ENCODE measurements around the gene HBA2. TPM values are rescaled to one million over a fixed set of nuclear protein-coding genes. Genes with fewer than 3 reads are reported as not detected.

HBA2 gene
- total and polyA plus RNA-seq, 2 of the 4 experiments (the other 2 are of a cell fraction), result not detected

DNA sequence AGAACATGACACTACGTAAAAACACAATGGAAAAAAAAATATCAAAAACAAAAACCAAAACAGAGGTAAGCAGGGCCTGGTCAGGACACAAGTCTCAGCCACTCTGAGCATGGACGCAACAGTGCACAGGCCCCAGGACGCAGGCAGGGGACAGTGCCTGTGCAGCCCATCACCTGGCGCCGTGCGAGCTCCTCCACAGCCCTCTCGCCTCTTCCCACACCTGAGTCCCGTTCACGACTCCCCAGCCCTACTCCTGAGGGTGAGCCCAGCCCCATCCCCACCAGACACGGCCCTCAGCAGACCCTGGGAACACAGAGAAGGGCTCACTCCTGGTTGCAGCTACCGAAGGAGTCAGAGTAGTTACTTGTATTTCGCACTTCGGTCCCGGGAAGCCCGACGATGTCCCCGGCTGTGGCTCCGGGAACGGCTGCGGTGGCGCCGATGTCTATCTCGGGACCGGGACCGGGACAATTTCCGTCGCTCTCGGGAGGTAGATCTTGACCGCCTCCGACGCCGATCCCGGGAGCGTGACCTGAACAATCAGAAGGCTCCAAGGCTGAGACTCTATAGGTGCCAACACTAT lies 17.0 kb downstream of the HBA2 start:
- in situ Hi-C loops (cut with MboI; ENCODE audit: low sequenced_read_pairs), result no loop called here
- BruUV-seq (replicated peaks), result no TSS peak
- H3K27ac ChIP-seq (ENCODE audit: insufficient read depth, low read length), result no peak overlapping the region
- H3K9me1 ChIP-seq (ENCODE audit: insufficient read depth, low read length), result peaks cover under 1% of the 10 kb centered on the region
- no peak overlapping the region for H4K8ac ChIP-seq (ENCODE audit: low read depth in 2 of 2, low read length in 2 of 2)
- H3K56ac ChIP-seq (ENCODE audit: extremely low read depth, insufficient read depth, low read length), result no peak overlapping the region
- no peak overlapping the region for H3K4me3 ChIP-seq (ENCODE audit: insufficient read depth, low read depth, low read length)
- TF ChIP-seq FOS (IDR thresholded peaks at IDR 0.05; ENCODE audit: low read depth, low read length), result no peak
- TF ChIP-seq MAZ (IDR thresholded peaks at IDR 0.05; ENCODE audit: borderline replicate concordance, low read depth, low read length), result no peak
- no peak for TF ChIP-seq CEBPB (IDR thresholded peaks at IDR 0.05; ENCODE audit: low read depth, low read length)
- TF ChIP-seq SMC3 (IDR thresholded peaks at IDR 0.05; ENCODE audit: low read depth, low read length), result no peak
- TF ChIP-seq NFE2L2 (IDR thresholded peaks at IDR 0.05; ENCODE audit: low read depth, low read length), result no peak
- no peak for TF ChIP-seq RCOR1 (IDR thresholded peaks at IDR 0.05; ENCODE audit: insufficient replicate concordance, low read length)
- TF ChIP-seq BHLHE40 (IDR thresholded peaks at IDR 0.05; ENCODE audit: low read depth, low read length), result no peak
- no peak for TF ChIP-seq MXI1 (IDR thresholded peaks at IDR 0.05; ENCODE audit: borderline replicate concordance, low read depth, low read length)
- TF ChIP-seq MAFK (IDR thresholded peaks at IDR 0.05; ENCODE audit: low read depth, low read length), result no peak
- TF ChIP-seq RFX5 (IDR thresholded peaks at IDR 0.05; ENCODE audit: low read depth, low read length), result no peak
- TF ChIP-seq CHD1 (IDR thresholded peaks at IDR 0.05; ENCODE audit: low read depth, low read length), result no peak
- no peak for TF ChIP-seq RAD21 (IDR thresholded peaks at IDR 0.05; ENCODE audit: low read length)
- no peak for TF ChIP-seq POLR2A (IDR thresholded peaks at IDR 0.05; ENCODE audit: low read depth, low read length)
- TF ChIP-seq, protein P1, sequence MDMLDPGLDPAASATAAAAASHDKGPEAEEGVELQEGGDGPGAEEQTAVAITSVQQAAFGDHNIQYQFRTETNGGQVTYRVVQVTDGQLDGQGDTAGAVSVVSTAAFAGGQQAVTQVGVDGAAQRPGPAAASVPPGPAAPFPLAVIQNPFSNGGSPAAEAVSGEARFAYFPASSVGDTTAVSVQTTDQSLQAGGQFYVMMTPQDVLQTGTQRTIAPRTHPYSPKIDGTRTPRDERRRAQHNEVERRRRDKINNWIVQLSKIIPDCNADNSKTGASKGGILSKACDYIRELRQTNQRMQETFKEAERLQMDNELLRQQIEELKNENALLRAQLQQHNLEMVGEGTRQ (IDR thresholded peaks at IDR 0.05; ENCODE audit: low read depth, low read length), result no peak
- TF ChIP-seq, protein P2, sequence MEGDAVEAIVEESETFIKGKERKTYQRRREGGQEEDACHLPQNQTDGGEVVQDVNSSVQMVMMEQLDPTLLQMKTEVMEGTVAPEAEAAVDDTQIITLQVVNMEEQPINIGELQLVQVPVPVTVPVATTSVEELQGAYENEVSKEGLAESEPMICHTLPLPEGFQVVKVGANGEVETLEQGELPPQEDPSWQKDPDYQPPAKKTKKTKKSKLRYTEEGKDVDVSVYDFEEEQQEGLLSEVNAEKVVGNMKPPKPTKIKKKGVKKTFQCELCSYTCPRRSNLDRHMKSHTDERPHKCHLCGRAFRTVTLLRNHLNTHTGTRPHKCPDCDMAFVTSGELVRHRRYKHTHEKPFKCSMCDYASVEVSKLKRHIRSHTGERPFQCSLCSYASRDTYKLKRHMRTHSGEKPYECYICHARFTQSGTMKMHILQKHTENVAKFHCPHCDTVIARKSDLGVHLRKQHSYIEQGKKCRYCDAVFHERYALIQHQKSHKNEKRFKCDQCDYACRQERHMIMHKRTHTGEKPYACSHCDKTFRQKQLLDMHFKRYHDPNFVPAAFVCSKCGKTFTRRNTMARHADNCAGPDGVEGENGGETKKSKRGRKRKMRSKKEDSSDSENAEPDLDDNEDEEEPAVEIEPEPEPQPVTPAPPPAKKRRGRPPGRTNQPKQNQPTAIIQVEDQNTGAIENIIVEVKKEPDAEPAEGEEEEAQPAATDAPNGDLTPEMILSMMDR (conservative IDR thresholded peaks at IDR 0.05; ENCODE audit: low read depth, low read length), result no peak
- TF ChIP-seq, protein P3, sequence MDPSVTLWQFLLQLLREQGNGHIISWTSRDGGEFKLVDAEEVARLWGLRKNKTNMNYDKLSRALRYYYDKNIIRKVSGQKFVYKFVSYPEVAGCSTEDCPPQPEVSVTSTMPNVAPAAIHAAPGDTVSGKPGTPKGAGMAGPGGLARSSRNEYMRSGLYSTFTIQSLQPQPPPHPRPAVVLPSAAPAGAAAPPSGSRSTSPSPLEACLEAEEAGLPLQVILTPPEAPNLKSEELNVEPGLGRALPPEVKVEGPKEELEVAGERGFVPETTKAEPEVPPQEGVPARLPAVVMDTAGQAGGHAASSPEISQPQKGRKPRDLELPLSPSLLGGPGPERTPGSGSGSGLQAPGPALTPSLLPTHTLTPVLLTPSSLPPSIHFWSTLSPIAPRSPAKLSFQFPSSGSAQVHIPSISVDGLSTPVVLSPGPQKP (IDR thresholded peaks at IDR 0.05; ENCODE audit: borderline replicate concordance, low read depth, low read length), result no peak
- no peaks in the 10 kb centered on the region for H3K4me1 ChIP-seq (ENCODE audit: control insufficient read depth, insufficient read depth, low read length)
- H4K91ac ChIP-seq (ENCODE audit: insufficient read depth, low read depth, low read length), result no peak overlapping the region
- H2BK15ac ChIP-seq (ENCODE audit: low read depth, low read length), result no peak overlapping the region
- ATAC-seq (ENCODE audit: low read depth) (no peak), DNase-seq (no peak)
- no peak overlapping the region for H3K4ac ChIP-seq (ENCODE audit: low read depth, low read length)
- no peak overlapping the region for H2AFZ ChIP-seq (replicated peaks; ENCODE audit: low read length, poor library complexity)
- peaks cover 21% of the 10 kb centered on the region for H4K20me1 ChIP-seq (ENCODE audit: insufficient read depth, low read length)
- H3K27me3 ChIP-seq (ENCODE audit: control insufficient read depth, insufficient read depth, low read length), result no peaks in the 10 kb centered on the region
- WGBS, 2 experiments (ENCODE audit: extremely low coverage in 2 of 2, insufficient read length in 1 of 2), result 98% methylated on average over 20 of the region's 34 CpGs; no CpG with 5 or more reads in 1 of the 2 experiments
- H3K18ac ChIP-seq (ENCODE audit: low read depth, low read length), result no peak overlapping the region
- H2BK5ac ChIP-seq (ENCODE audit: low read depth, low read length, poor library complexity, severe bottlenecking), result no peak overlapping the region
- H2AK5ac ChIP-seq (ENCODE audit: low read depth, low read length), result no peak overlapping the region
- dilution Hi-C loops (cut with HindIII; ENCODE audit: low sequenced_read_pairs, unreplicated experiment), result no loop called here
- H3K79me1 ChIP-seq (ENCODE audit: low read depth in 1 of 2, low read length in 2 of 2), result peaks cover 8 to 33% of the 10 kb centered on the region in 2 experiments
- no peak overlapping the region for H2BK20ac ChIP-seq (ENCODE audit: low read depth, low read length)
- no peak overlapping the region for H3K14ac ChIP-seq (replicated peaks; ENCODE audit: low read depth, low read length)
- POLR2A ChIA-PET (ENCODE audit: unreplicated experiment), result no interaction called here
- CTCF ChIA-PET, result no interaction called here
- intact Hi-C loops (cut with micrococcal nuclease), result no loop called here
- H3K23ac ChIP-seq (ENCODE audit: low read depth, low read length), result no peak overlapping the region
- H3K9ac ChIP-seq (ENCODE audit: low read depth, low read length), result no peak overlapping the region
- no peak overlapping the region for H2BK120ac ChIP-seq (ENCODE audit: low read depth, low read length)
- no peak overlapping the region for H4K5ac ChIP-seq (ENCODE audit: low read depth, low read length)
- H3K4me2 ChIP-seq (ENCODE audit: low read depth, low read length), result no peak overlapping the region
- H3K9me3 ChIP-seq (ENCODE audit: control insufficient read depth, insufficient read depth, low read length), result no peaks in the 10 kb centered on the region
- H2AK9ac ChIP-seq (replicated peaks; ENCODE audit: low read depth, low read length, poor library complexity), result no peak overlapping the region
- peaks cover 67% of the 10 kb centered on the region for H3K36me3 ChIP-seq (ENCODE audit: control insufficient read depth, insufficient read depth, low read length)
